ENCODE measurements around the gene LSAMP.

LSAMP gene

DNA sequence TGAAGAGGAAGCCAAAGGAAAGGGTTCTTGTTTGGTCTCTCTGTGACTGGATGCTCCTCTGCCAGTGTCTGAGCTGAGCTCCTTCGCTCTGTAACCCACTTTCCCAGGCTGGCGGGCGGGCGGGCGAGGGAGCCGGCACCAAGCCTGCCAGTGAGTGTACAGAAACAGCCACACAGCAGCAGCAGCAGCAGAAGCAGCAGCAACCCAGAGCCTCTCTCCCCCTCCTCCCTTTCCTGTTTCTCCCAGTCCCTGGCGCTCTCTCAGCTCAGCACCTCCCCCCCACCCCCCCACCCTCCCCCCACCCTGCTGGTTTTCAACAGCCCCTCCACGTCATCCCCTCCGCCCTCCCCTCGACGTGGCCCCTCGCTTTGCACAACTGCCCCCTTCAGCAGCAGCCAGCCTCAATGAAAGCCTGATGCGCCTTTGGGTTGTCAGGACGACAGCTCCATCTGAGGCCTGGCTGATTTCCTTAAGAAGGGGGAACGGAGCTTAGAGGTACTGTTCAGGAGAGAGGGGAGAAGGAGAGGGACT lies at the start of gene LSAMP:
Gene LSAMP, minus strand, starts transcription at position 177 of the 531 bp plus-strand sequence.
- ATAC-seq (replicated peaks) (no peak), DNase-seq (no peak)
- peaks cover 0 to 1% of the 10 kb centered on the region in 2 donors for H3K4me1 Mint-ChIP-seq
- peaks cover 6 to 24% of the 10 kb centered on the region in 2 donors for H3K27me3 Mint-ChIP-seq
- H3K27ac Mint-ChIP-seq = no peak within 1 kb of the TSS
- H3K36me3 Mint-ChIP-seq = no peaks in the 10 kb centered on the region
- peaks cover 3% of the 10 kb centered on the region in 2 donors for H3K9me3 Mint-ChIP-seq
- H3K4me3 Mint-ChIP-seq = no peak within 1 kb of the TSS

DNA sequence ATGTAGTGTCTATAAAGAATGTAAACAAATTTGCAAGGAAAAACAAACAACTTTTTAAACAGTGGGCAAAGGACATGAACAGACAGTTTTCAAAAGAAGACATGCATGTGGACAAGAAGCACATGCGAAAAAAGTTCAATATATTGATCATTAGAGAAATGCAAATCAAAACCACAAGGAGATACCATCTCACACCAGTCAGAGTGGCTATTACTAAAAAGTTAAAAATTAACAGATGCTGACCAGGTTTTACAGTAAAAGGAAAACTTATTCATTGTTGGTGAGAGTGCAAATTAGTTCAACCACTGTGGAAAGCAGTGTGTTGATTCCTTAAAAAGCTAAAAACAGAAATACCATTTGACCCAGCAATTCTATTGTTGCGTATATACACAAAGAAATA lies 47.1 kb upstream of the LSAMP start:
- H3K4me1 Mint-ChIP-seq = no peaks in the 10 kb centered on the region
- no peaks in the 10 kb centered on the region for H3K36me3 Mint-ChIP-seq
- ATAC-seq (replicated peaks) (no peak), DNase-seq (no peak)
- H3K4me3 Mint-ChIP-seq = no peak overlapping the region
- H3K27me3 Mint-ChIP-seq = no peaks in the 10 kb centered on the region
- H3K27ac Mint-ChIP-seq = no peak overlapping the region
- peaks cover 4 to 10% of the 10 kb centered on the region in 2 donors for H3K9me3 Mint-ChIP-seq

DNA sequence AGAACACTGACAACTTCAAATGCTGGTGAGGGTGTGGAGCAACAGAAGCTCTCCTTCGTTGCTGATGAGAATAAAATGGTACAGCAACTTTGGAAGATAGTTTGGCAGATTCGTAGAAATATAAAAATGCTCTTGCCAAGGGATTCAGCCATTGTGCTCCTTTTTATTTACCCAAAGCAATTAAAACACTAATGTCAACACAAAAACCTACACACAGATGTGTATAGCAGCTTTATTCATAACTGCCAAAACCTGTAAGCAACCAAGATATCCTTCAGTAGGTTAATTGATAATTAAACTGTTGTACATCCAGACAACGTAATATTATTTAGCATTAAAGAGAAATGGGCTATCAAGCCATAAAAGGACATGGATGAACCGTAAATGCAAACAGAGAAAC lies 37.8 kb upstream of the LSAMP start:
- Mint-ChIP-seq H3K27me3 (no peaks in the 10 kb centered on the region), H3K36me3 (no peaks in the 10 kb centered on the region), H3K27ac (no peak overlapping the region), H3K4me1 (no peaks in the 10 kb centered on the region), H3K4me3 (no peak overlapping the region), H3K9me3 (peaks cover 12 to 19% of the 10 kb centered on the region in 2 donors)
- ATAC-seq (replicated peaks) = no peak
- no peak for DNase-seq

DNA sequence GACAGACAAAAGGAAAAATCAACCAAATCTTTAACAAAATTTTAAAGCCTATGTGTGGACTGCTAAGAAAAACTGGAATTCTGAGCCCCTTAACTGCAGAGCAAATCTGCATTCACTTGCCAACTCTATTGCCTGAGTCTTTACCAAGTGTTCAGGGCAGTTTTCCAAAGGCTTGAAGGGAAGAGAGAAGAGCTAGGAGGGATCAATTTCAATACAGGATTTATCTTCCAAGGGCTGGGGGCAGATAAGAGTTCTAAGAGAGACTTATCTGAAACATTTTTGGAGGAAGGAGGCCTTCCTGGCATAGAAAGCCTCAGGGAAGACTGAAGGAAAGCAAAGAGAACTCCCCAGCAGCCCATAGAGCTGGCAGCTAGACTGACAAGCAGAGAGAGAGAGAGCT lies 31.4 kb upstream of the LSAMP start:
- DNase-seq (no peak), ATAC-seq (replicated peaks) (no peak)
- Mint-ChIP-seq H3K9me3 (peaks cover 13 to 16% of the 10 kb centered on the region in 2 donors), H3K27ac (no peak overlapping the region), H3K36me3 (no peaks in the 10 kb centered on the region), H3K27me3 (no peaks in the 10 kb centered on the region), H3K4me1 (no peaks in the 10 kb centered on the region), H3K4me3 (no peak overlapping the region)

DNA sequence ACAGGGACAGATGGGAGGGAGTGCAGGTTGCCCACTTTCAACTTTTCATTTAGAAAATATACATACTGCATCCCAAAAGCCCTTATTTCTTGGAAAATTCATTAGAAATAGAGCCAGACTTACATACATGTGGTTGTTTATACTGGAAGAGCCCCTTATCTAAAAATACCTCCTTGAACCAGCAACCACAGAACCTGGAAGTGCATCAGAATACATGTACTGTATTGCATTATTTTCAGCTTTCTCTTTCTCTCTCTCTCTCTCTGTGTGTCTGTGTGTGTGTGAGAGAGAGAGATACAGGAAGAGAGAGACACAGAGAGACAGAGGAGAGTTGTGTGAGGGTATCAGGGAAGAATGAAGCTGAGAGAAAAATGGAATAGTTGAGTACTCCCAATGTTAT lies 29.5 kb upstream of the LSAMP start:
- DNase-seq (no peak), ATAC-seq (replicated peaks) (no peak)
- H3K27ac Mint-ChIP-seq = no peak overlapping the region
- H3K4me1 Mint-ChIP-seq = no peaks in the 10 kb centered on the region
- H3K4me3 Mint-ChIP-seq = no peak overlapping the region
- H3K9me3 Mint-ChIP-seq = peaks cover 13% of the 10 kb centered on the region in 2 donors
- no peaks in the 10 kb centered on the region for H3K36me3 Mint-ChIP-seq
- H3K27me3 Mint-ChIP-seq = no peaks in the 10 kb centered on the region

DNA sequence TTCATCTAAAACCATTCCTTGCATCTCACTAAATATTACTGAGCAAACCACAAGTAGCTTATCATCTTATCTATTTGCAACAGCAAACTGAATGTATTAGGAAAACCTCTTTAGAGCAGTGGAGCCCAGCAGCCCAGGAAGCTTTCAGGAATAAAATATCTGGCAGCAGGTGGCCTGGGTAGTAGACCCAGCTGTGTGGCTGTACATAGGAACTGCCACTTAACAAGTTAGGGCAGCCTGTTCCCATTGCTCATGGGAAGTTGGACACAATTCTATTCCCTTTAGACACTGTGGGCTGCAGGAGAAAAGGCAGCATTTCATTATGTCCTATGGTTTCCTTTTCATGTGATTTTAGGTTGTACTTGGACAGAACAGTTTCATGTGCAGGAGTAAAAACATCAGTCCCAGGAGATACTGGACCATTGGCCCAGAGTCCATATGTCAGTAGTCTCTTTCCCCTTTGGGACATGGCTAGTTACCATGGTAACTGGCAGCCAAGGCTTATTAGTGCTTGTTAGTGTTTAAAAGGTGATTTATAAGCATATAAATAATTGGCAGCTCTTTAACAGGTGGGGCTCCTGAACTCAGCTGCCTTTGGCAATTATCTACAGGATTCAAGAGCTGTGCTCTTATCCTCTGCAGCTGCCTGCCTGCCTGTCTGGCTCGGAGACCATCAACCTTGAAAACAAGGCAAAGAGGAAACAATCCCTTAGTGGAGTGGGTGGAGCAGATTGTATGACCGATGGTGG lies 28.9 kb upstream of the LSAMP start:
- H3K27ac Mint-ChIP-seq = no peak overlapping the region
- no peaks in the 10 kb centered on the region for H3K36me3 Mint-ChIP-seq
- H3K4me1 Mint-ChIP-seq = no peaks in the 10 kb centered on the region
- no peak overlapping the region for H3K4me3 Mint-ChIP-seq
- H3K27me3 Mint-ChIP-seq = no peaks in the 10 kb centered on the region
- DNase-seq (no peak), ATAC-seq (replicated peaks) (no peak)
- peaks cover 7 to 10% of the 10 kb centered on the region in 2 donors for H3K9me3 Mint-ChIP-seq

DNA sequence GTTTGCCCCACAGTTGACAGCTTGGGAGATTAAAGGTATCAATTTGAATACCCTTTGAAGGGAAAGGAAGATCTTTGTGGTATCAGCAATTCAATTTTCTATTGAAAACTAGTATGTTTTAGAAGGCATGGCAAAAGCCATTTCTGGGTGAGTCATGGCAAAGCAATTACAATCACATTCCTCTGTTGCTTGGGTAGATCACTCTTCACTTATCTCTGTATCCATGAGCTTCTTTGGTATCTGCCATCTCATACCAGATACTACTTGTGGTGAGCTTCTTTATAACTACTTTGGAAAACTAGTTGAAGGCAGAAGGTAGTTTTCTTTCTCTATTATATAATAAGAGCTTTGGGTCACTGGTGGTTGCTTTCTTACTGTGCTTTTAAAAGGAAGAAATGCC lies 28.3 kb upstream of the LSAMP start:
- Mint-ChIP-seq H3K27me3 (no peaks in the 10 kb centered on the region), H3K4me3 (no peak overlapping the region), H3K9me3 (peaks cover 6 to 7% of the 10 kb centered on the region in 2 donors), H3K4me1 (no peaks in the 10 kb centered on the region), H3K27ac (no peak overlapping the region), H3K36me3 (no peaks in the 10 kb centered on the region)
- DNase-seq (no peak), ATAC-seq (replicated peaks) (no peak)

DNA sequence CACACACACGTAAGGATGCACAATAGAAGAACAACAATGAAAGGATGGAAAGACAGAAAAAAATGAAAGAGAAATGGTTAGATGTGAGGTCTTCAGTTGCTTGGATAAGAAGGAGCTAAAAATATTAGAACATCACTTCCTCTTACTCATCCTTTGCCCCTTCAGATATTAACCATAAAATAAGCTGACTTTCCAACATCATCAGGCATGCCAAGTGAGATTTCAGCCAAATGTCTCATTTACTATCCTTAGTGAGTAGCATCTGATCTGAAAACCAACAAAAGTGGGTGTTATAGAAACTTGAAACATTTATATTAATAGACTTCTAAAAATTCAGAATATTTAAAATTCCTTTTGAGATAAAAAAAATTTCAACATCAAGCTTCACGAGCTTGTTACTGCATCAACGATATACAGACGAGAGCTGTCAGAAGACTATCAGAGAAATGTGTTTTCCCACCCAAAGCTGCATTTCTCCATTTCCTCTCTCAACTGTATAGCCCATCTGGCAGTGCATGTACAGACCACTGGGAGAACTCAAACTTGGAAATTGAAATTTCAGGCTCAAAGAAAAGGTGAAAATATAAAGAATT lies 25.4 kb upstream of the LSAMP start:
- DNase-seq = no peak
- Mint-ChIP-seq H3K4me1 (no peaks in the 10 kb centered on the region), H3K27me3 (no peaks in the 10 kb centered on the region), H3K9me3 (peaks cover 0 to 2% of the 10 kb centered on the region in 2 donors), H3K36me3 (no peaks in the 10 kb centered on the region), H3K27ac (no peak overlapping the region), H3K4me3 (no peak overlapping the region)
- ATAC-seq (replicated peaks) = no peak

DNA sequence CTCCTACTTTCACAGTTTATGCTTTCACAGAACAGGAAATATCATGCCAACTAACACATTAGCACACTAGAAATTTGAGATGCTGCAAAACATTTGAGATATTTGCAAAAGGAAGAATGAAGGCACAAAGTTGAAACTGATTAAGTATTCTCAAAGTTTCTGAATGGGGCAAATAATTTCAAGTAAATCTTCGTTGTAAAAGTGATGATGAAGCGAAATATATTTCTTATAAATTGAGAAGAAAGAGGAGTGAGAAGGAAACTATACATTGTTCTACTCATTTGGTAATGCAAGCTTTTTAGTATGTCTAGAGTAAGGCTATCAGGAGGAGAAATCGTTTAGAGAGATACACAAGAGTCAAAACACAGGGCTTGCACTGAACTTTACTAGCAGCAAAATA lies 24.3 kb upstream of the LSAMP start:
- Mint-ChIP-seq H3K27me3 (no peaks in the 10 kb centered on the region), H3K4me1 (no peaks in the 10 kb centered on the region), H3K9me3 (no peaks in the 10 kb centered on the region), H3K27ac (no peak overlapping the region), H3K4me3 (no peak overlapping the region), H3K36me3 (no peaks in the 10 kb centered on the region)
- no peak for ATAC-seq (replicated peaks)
- no peak for DNase-seq

DNA sequence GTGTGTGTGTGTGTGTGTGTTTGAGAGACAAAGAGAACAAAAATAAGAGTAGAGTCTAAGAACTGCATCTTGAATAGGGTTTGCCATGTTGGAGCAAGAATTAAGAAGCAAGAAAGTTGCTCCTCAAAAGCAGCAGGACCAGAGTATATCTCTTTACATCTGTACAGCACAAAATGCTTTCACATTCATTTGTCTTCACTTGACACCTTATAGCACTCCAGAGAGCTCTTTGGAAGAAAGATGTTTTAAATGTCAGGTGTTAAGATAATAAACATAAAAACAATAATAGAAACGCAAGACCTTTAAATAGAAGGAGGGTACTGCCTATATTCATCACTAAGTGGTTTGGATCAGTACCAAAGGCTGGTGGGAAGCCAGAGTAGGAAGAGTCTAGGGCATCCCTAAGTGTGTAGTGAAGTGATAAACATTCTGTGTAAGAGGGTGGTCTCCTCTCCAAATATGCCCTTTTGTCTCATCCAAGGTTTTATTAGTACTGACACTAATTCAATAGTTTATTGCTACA lies 19.1 kb upstream of the LSAMP start:
- Mint-ChIP-seq H3K9me3 (peaks cover 2 to 3% of the 10 kb centered on the region in 2 donors), H3K4me3 (no peak overlapping the region), H3K4me1 (no peaks in the 10 kb centered on the region), H3K27ac (no peak overlapping the region), H3K36me3 (no peaks in the 10 kb centered on the region), H3K27me3 (no peaks in the 10 kb centered on the region)
- DNase-seq (no peak), ATAC-seq (replicated peaks) (no peak)

DNA sequence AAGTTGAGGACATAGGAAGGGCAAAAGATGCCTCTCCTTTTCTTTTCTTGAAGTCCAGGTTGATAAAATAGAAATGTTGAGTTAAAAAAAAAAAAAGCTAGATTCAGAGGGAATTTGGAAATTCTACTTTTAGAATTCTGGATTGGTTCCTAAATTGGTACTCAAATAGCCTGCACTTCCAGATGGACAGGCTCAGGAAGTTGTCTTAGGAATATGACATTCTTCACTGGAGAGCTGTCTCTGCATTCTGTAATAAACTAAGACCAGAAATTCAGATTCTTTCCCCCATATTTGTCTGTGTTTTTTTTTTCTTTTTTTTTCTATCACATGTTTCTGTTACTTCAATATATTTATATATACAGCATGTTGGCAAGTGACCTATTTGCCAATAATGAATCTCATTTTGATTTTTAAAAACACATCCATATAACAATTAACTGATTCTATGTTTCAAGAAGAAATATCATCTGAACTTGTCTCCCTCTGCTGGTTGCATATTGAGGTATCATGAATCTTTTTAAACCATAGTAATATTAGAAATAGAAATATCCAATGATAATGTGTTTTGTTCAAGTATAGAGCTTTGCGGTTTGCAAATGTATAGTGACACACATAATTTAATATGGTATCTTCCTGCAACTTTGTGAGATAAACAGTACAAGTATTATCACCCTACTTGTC lies 8.5 kb upstream of the LSAMP start:
- Mint-ChIP-seq H3K36me3 (no peaks in the 10 kb centered on the region), H3K27me3 (no peaks in the 10 kb centered on the region), H3K9me3 (peaks cover 6 to 7% of the 10 kb centered on the region in 2 donors), H3K27ac (no peak overlapping the region), H3K4me3 (no peak overlapping the region), H3K4me1 (no peaks in the 10 kb centered on the region)
- no peak for ATAC-seq (replicated peaks)
- DNase-seq = no peak

DNA sequence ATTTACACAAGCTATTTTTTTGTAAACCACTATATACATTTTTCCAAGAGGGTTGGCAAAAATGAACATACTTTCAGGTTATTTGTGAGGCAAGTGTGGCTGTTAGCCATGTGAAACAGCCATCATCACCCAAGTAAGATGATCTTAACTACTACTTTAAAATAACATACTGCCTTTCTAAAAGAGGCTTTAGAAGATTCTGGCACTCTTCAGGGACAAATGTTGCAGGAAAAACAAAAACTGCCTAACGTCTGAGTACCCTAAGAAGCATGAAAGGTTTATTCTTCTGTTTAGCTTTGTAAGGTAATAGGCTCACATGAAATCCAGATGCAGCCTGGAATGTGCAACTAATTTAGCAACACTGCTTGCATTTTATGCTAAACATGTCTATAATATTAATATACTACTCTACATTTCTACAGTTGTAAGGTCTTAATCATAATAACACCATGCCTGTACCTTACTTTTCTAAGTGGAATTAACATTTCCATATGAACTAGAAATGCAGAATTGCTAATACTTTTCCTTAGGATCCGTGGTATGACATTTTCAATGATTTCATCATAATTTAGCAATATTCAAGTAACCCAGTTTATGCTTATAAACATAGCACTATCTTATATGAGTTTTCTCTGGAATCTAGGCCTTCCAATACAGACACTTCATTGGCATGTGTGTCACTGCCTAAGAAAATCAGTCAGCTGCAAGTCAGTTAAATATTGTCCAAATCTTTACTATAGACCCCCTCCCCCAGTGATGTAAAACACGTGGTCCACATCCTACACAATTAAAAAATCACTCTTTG lies 4.5 kb upstream of the LSAMP start:
- H3K4me3 Mint-ChIP-seq = no peak overlapping the region
- H3K27ac Mint-ChIP-seq = no peak overlapping the region
- peaks cover 3% of the 10 kb centered on the region in 2 donors for H3K9me3 Mint-ChIP-seq
- no peak for DNase-seq
- peaks cover 1 to 15% of the 10 kb centered on the region in 2 donors for H3K27me3 Mint-ChIP-seq
- ATAC-seq (replicated peaks) = no peak
- peaks cover 0 to 1% of the 10 kb centered on the region in 2 donors for H3K4me1 Mint-ChIP-seq
- no peaks in the 10 kb centered on the region for H3K36me3 Mint-ChIP-seq

DNA sequence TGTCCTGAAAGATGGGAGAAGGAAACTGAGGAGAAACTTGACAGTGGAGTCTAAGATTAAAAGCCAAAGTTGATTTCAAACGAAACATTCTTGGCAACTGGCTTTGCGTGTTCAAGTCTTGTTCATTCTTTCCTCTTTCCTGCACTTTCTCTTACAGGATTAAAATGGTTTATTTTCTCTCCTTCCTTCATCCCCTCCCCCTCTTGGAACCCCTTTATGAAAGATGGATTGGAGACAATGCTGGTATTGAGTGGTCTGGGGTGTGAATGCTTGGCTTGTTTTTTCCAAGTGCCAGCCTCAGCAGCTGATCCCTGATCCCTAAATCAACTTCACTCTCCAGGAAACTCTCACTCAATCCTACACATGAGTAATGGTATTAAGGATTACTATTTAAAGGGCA lies 703 bp upstream of the LSAMP start:
- Mint-ChIP-seq H3K9me3 (peaks cover 3% of the 10 kb centered on the region in 2 donors), H3K4me3 (no peak overlapping the region), H3K27ac (no peak overlapping the region), H3K27me3 (peaks cover 6 to 24% of the 10 kb centered on the region in 2 donors), H3K4me1 (peaks cover 0 to 1% of the 10 kb centered on the region in 2 donors), H3K36me3 (no peaks in the 10 kb centered on the region)
- DNase-seq = no peak
- ATAC-seq (replicated peaks) = no peak

DNA sequence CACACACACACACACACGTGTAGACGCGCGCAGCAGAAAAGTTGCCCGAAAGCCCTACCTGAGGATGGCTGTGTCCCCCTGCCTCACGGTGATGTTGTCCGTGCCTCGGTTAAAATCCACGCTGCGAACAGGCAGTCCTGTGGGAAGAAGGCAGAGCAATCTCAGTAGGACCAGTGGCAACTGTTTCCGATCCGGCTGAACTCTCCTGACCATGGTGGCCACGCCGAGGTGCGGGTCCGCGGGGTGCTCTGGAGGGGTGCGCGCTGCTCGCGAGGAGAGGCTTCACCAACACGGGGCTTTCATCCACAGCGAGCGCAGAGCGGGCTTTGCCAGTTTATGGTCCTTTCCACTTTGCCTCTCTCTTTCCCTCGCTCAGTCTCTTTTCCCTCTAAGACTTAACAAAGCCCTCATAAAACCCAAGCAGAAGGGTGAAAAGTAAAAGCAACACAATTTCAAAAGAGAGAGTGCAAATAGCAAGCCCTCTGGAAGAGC lies 422 bp downstream of the LSAMP start:
- H3K27me3 Mint-ChIP-seq = peaks cover 6 to 24% of the 10 kb centered on the region in 2 donors
- no peak for ATAC-seq (replicated peaks)

More for the DNA sequence above, 422 bp downstream of the LSAMP start:
- Mint-ChIP-seq H3K27ac (no peak overlapping the region), H3K36me3 (no peaks in the 10 kb centered on the region), H3K4me3 (no peak overlapping the region), H3K4me1 (peaks cover 0 to 1% of the 10 kb centered on the region in 2 donors), H3K9me3 (peaks cover 3% of the 10 kb centered on the region in 2 donors)
- DNase-seq = no peak
